Hematopoietic multipotent progenitor cell treated with erythropoietin and hydrocortisone succinate and interleukin-3 and kit ligand, for 8 days (in vitro differentiated cells): Measurements from ENCODE around the gene DRAP1.
"Not testable (repeated sequence)": the region's sequence is repeated elsewhere in the genome, so short reads cannot be mapped to it uniquely, and the experiment has no call there.

Experiments
- DNase-seq: peaks from one replicate; pipeline ENCODE4 v3.0.0-alpha.2; 2015

Gene DRAP1

GRCh38 chr11:65934014-65934413, 14.8 kb downstream of the DRAP1 start:
- DNase-seq = peak; percentile 98

GRCh38 chr11:65937766-65938165, 18.5 kb downstream of the DRAP1 start:
- no peak for DNase-seq

GRCh38 chr11:65941720-65942310, 22.6 kb downstream of the DRAP1 start:
- DNase-seq = no peak

GRCh38 chr11:65942531-65942930, 23.3 kb downstream of the DRAP1 start:
- no peak for DNase-seq

GRCh38 chr11:65944191-65944590, 25.0 kb downstream of the DRAP1 start:
- DNase-seq = no peak

GRCh38 chr11:65944767-65945166, 25.5 kb downstream of the DRAP1 start:
- DNase-seq = no peak

GRCh38 chr11:65945430-65945911, 26.2 kb downstream of the DRAP1 start, which contains the start of gene TSGA10IP:
TSS of gene TSGA10IP (plus strand) at chr11:65945480. CDS start at chr11:65945676, 196 bp downstream.
- DNase-seq = no peak

- no peak for DNase-seq
These were observed 26.8 kb downstream of the DRAP1 start for GRCh38 chr11:65945941-65946558.

GRCh38 chr11:65946655-65947054, 27.4 kb downstream of the DRAP1 start:
- DNase-seq = no peak

GRCh38 chr11:65947133-65947532, 27.9 kb downstream of the DRAP1 start:
- DNase-seq = no peak

GRCh38 chr11:65947603-65948125, 28.4 kb downstream of the DRAP1 start:
- no peak for DNase-seq

- not testable (repeated sequence) for DNase-seq
These were observed 31.5 kb downstream of the DRAP1 start for GRCh38 chr11:65950711-65951110.

GRCh38 chr11:65951641-65952040, 32.4 kb downstream of the DRAP1 start:
- DNase-seq = not testable (repeated sequence)

GRCh38 chr11:65952052-65952521, 32.9 kb downstream of the DRAP1 start:
- DNase-seq = no peak

- no peak for DNase-seq
These were observed 34.2 kb downstream of the DRAP1 start for GRCh38 chr11:65953471-65953870.

GRCh38 chr11:65954771-65955170, 35.5 kb downstream of the DRAP1 start:
- DNase-seq = no peak

- DNase-seq = no peak
These were observed 39.1 kb downstream of the DRAP1 start for GRCh38 chr11:65958291-65958690.

GRCh38 chr11:65958774-65959420, 39.7 kb downstream of the DRAP1 start:
- DNase-seq = no peak

GRCh38 chr11:65960824-65961266, 41.6 kb downstream of the DRAP1 start:
- no peak for DNase-seq

GRCh38 chr11:65961267-65962140, 42.3 kb downstream of the DRAP1 start, which contains the start of gene SART1:
TSS of gene SART1 (plus strand) at chr11:65961734. CDS start at chr11:65961781, 47 bp downstream.
- peak; percentile 99 for DNase-seq

GRCh38 chr11:65962141-65962564, 42.9 kb downstream of the DRAP1 start:
- DNase-seq = no peak

GRCh38 chr11:65964906-65965305, 45.7 kb downstream of the DRAP1 start:
- no peak for DNase-seq
